Bronchial epithelial cell (primary cell): ENCODE data around the gene FNDC3A. TPM values are rescaled to one million over a fixed set of nuclear protein-coding genes. Genes with fewer than 3 reads are reported as not detected.
"Not testable (repeated sequence)": the region's sequence is repeated elsewhere in the genome, so short reads cannot be mapped to it uniquely, and the experiment has no call there.

Source experiments
- DNase-seq: peaks from one replicate; pipeline ENCODE4 v3.0.0-alpha.2; 2010; ENCODE audit warnings: low read depth
- FAIRE-seq: peaks from 2 replicates; lab custom pipeline; 2011; peaks lifted over from hg19 to GRCh38; lab: Jason Lieb, UNC
- H3K27me3 ChIP-seq: 2 replicates; pipeline ENCODE4 v1.5.1; 2011; ENCODE audit warnings: low read length; ENCODE audit not compliant: control insufficient read depth, insufficient read depth
- H3K36me3 ChIP-seq: 2 replicates; pipeline ENCODE4 v1.5.1; 2011; ENCODE audit warnings: low read length; ENCODE audit not compliant: control insufficient read depth, insufficient read depth
- H3K4me3 ChIP-seq: 2 replicates; pipeline ENCODE4 v1.5.1; 2011; ENCODE audit warnings: mild to moderate bottlenecking, low read depth, low read length, control low read depth
- CTCF ChIP-seq: IDR thresholded peaks from 2 replicates; pipeline ENCODE4 v1.5.1; 2011; ENCODE audit warnings: mild to moderate bottlenecking, moderate library complexity, low read length, control low read depth, inconsistent platforms; ENCODE audit not compliant: insufficient read depth, severe bottlenecking
- total RNA-seq: library from RNA; depleted of rRNA; stranded (reverse); fragments of >200 nt; gene quantifications from 2 replicates; pipeline ENCODE4 v1.2.1, GENCODE V29; 2014

FNDC3A gene
- total RNA-seq, 1 donor from 2014 or later = 24.0 TPM

DNA sequence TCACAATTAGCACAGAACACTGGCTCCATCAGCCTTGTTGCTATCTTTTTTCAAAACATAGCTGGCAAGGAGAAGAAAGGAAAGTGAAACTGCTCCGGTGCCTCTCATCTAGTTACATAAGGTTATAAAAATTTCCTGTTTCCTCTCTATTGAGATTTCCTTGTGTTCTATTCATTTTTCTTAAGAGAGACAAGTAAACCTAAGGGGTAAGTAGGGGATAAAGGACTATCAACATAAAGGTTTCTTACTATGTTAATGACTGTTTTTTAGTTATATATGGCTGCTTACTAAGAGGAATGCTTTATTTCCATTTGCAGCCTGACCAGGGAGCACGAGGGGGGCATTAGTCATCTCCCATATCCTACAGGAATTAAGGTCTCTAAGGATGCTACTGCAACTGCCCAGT, 171.2 kb downstream of the FNDC3A start:
- DNase-seq (no peak), FAIRE-seq (no peak)
- H3K4me3 ChIP-seq = no peak overlapping the region

GRCh38 chr13:49148405-49148804, 172.7 kb downstream of the FNDC3A start:
- no peak for TF ChIP-seq CTCF
- no peak for FAIRE-seq

More for the DNA sequence above, 171.2 kb downstream of the FNDC3A start:
- Histone ChIP-seq H3K36me3 (no peaks in the 10 kb centered on the region), H3K27me3 (no peaks in the 10 kb centered on the region)
- no peak for TF ChIP-seq CTCF

DNA sequence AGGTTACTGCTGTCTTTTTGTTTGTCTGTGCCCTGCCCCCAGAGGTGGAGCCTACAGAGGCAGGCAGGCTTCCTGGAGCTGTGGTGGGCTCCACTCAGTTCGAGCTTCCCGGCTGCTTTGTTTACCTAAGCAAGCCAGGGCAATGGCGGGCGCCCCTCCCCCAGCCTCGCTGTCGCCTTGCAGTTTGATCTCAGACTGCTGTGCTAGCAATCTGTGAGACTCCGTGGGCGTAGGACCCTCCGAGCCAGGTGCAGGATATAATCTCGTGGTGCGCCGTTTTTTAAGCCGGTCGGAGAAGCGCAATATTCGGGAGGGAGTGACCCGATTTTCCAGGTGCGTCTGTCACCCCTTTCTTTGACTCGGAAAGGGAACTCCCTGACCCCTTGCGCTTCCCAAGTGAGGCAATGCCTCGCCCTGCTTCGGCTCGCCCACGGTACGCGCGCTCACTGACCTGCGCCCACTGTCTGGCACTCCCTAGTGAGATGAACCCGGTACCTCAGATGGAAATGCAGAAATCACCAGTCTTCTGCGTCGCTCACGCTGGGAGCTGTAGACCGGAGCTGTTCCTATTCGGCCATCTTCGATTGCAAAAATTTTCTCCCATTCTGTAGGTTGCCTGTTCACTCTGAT, 182.4 kb downstream of the FNDC3A start:
- DNase-seq, H3K36me3 ChIP-seq, FAIRE-seq: not testable (repeated sequence)

More at GRCh38 chr13:49148405-49148804, 172.7 kb downstream of the FNDC3A start:
- no peak for DNase-seq
- no peak overlapping the region for H3K4me3 ChIP-seq
- H3K36me3 ChIP-seq = no peaks in the 10 kb centered on the region
- H3K27me3 ChIP-seq = no peaks in the 10 kb centered on the region

DNA sequence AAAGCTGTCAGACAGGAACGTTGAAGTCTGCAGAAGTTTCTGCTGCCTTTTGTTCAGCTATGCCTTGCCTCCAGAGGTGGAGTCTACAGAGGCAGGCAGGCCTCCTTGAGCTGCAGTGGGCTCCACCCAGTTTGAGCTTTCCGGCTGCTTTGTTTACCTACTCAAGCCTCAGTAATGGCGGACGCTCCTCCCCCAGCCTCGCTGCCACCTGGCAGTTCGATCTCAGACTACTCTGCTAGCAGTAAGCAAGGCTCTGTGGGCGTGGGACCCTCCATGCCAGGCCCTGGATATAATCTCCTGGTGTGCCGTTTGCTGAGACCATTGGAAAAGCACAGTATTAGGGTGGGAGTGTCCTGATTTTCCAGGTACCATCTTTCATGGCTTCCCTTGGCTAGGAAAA, 187.4 kb downstream of the FNDC3A start:
- DNase-seq, H3K36me3 ChIP-seq, H3K27me3 ChIP-seq, H3K4me3 ChIP-seq, FAIRE-seq: not testable (repeated sequence)

More for the DNA sequence above, 182.4 kb downstream of the FNDC3A start:
- H3K4me3 ChIP-seq, H3K27me3 ChIP-seq: not testable (repeated sequence)

- H3K4me3 ChIP-seq = no peak overlapping the region
- H3K27me3 ChIP-seq = no peaks in the 10 kb centered on the region
- TF ChIP-seq CTCF = no peak
- DNase-seq (no peak), FAIRE-seq (no peak)
- H3K36me3 ChIP-seq = peaks cover 6% of the 10 kb centered on the region
Measured at GRCh38 chr13:49164712-49165111, 189.0 kb downstream of the FNDC3A start.

DNA sequence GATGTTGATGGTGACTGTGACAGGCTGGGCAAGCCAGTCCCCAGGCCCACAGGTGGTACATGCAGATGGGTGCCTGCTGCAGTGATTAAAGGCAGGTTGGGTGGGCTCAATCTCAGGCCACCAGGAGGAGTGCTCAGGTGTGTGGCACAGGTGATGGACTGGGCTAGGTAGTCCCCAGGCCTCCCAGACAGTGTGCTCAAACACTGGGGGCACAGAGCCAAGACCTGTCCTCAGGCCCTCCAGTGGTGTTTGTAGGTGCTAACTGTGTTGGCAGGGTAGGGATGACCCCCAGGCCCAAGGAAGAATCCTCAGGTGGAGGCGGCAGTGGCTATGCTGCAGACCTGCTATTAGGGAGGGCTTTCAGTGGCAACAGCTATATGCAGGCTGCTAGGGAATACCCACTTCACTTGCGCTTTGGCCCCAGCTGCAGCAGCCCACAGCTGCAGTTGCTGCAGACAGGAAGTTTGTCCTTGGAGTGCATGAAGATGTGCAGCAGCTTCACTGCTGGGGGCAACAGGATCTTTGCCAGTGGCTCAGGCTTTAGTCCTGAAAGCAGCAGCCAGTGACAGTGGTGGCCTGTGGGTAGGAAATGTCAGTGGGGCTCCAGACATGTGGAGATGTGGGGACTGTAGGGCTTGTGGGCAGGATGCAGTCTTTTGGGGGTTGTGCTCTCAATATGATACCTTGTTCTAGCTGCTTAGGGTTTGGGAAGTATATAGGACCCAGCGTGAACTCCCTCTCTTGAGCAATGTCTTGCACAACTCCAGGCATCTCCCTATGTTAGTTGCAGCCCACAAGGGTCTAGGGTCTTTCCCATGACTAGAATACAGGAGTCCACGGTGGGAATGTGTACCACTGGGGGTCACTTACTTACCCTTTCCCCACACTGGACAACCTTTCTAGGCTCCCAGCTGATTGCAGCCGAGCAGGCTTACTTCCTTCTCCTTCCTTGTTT, 190.4 kb downstream of the FNDC3A start:
- Histone ChIP-seq H3K36me3 (peaks cover 6% of the 10 kb centered on the region), H3K27me3 (no peaks in the 10 kb centered on the region), H3K4me3 (no peak overlapping the region)
- peak; percentile 28 for FAIRE-seq
- no peak for TF ChIP-seq CTCF
- DNase-seq = no peak
